Smooth muscle cell (in vitro differentiated cells): Measurements from ENCODE around the gene IL1RAPL2. TPM values are rescaled to one million over a fixed set of nuclear protein-coding genes. Genes with fewer than 3 reads are reported as not detected.

Experiments
- DNase-seq: peaks from one replicate; lab custom pipeline; 2025; ENCODE audit not compliant: unreplicated experiment; lab: John Stamatoyannopoulos, UW
- H2AFZ ChIP-seq: fragments of 200-600 bp; sonication (generic); 2 replicates; pipeline ENCODE4 v1.6.0; 2016; ENCODE audit warnings: antibody characterized with exemption, low read depth, mild to moderate bottlenecking
- H3F3A ChIP-seq: fragments of 200-600 bp; sonication (generic); 2 replicates; pipeline ENCODE4 v1.6.0; 2017; ENCODE audit warnings: antibody characterized with exemption, low read depth
- H3K27ac ChIP-seq: fragments of 200-600 bp; sonication (generic); 2 replicates; pipeline ENCODE4 v1.5.1; 2016; ENCODE audit warnings: low read depth, mild to moderate bottlenecking
- H3K27me3 ChIP-seq: fragments of 200-600 bp; sonication (generic); 2 replicates; pipeline ENCODE4 v1.6.1; 2016; ENCODE audit warnings: low read depth, mild to moderate bottlenecking
- H3K36me3 ChIP-seq: fragments of 200-600 bp; sonication (generic); 2 replicates; pipeline ENCODE4 v1.5.1; 2016; ENCODE audit warnings: low read depth
- H3K4me1 ChIP-seq: fragments of 200-600 bp; sonication (generic); 2 replicates; pipeline ENCODE4 v1.5.1; 2016; ENCODE audit warnings: low read depth
- H3K4me2 ChIP-seq: fragments of 200-600 bp; sonication (generic); 2 replicates; pipeline ENCODE4 v1.6.0; 2016; ENCODE audit warnings: mild to moderate bottlenecking
- H3K4me3 ChIP-seq: fragments of 200-600 bp; sonication (generic); 2 replicates; pipeline ENCODE4 v1.5.1; 2016; ENCODE audit warnings: mild to moderate bottlenecking
- H3K79me2 ChIP-seq: fragments of 200-600 bp; sonication (generic); 2 replicates; pipeline ENCODE4 v1.6.0; 2016; ENCODE audit warnings: low read depth, mild to moderate bottlenecking
- H3K9ac ChIP-seq: fragments of 200-600 bp; sonication (generic); 2 replicates; pipeline ENCODE4 v1.6.0; 2016; ENCODE audit warnings: low read depth
- H3K9me3 ChIP-seq: fragments of 200-600 bp; sonication (generic); replicated peaks from 2 replicates; pipeline ENCODE4 v1.5.1; 2016; ENCODE audit warnings: low read depth
- H4K20me1 ChIP-seq: fragments of 200-600 bp; sonication (generic); 2 replicates; pipeline ENCODE4 v1.6.0; 2016; ENCODE audit warnings: low read depth
- WGBS: methylation state at CpG from one replicate; pipeline ENCODE4 v1.1.7; 2016; ENCODE audit warnings: low lambda C conversion rate; 5-methylcytosine and 5-hydroxymethylcytosine counted together
- polyA plus RNA-seq: library from polyadenylated mRNA; unstranded; fragments of >200 nt; fragmentation: Nextera tagmentation; extraction: Ambion mirVana; gene quantifications from 2 replicates; pipeline ENCODE4 v1.2.1, GENCODE V29; 2016
- total RNA-seq: library from RNA; depleted of rRNA; stranded (reverse); fragments of >200 nt; gene quantifications from 2 replicates; pipeline ENCODE4 v1.2.3, GENCODE V29; 2014
- TF ChIP-seq, protein P1 (sequence below): fragments of 200-600 bp; sonication (generic); IDR thresholded peaks from 2 replicates; pipeline ENCODE4 v1.5.1; 2017; ENCODE audit warnings: borderline replicate concordance, mild to moderate bottlenecking, antibody characterized with exemption; ENCODE audit not compliant: insufficient read depth, poor library complexity, severe bottlenecking

IL1RAPL2 gene
- total RNA-seq (0.13 TPM in 1 of 2 replicates, not detected in the other), polyA plus RNA-seq (not detected in 2 replicates)

GRCh38 chrX:104565791-104566680 is at the start of gene IL1RAPL2:
Gene IL1RAPL2, plus strand, starts transcription at chrX:104566199.
- H4K20me1 ChIP-seq = no peaks in the 10 kb centered on the region
- no peaks in the 10 kb centered on the region for H3F3A ChIP-seq
- H3K27me3 ChIP-seq = peaks cover 46% of the 10 kb centered on the region
- WGBS = 39% methylated on average over 47 of the region's 48 CpGs
- no peaks in the 10 kb centered on the region for H3K36me3 ChIP-seq
- H3K9ac ChIP-seq = no peak within 1 kb of the TSS
- H3K27ac ChIP-seq = no peak within 1 kb of the TSS
- H3K4me3 ChIP-seq = peak within 1 kb of the TSS; percentile 42
- H2AFZ ChIP-seq = no peak within 1 kb of the TSS
- no peaks in the 10 kb centered on the region for H3K9me3 ChIP-seq
- peak within 1 kb of the TSS; percentile 75 for H3K4me2 ChIP-seq
- TF ChIP-seq, protein P1, sequence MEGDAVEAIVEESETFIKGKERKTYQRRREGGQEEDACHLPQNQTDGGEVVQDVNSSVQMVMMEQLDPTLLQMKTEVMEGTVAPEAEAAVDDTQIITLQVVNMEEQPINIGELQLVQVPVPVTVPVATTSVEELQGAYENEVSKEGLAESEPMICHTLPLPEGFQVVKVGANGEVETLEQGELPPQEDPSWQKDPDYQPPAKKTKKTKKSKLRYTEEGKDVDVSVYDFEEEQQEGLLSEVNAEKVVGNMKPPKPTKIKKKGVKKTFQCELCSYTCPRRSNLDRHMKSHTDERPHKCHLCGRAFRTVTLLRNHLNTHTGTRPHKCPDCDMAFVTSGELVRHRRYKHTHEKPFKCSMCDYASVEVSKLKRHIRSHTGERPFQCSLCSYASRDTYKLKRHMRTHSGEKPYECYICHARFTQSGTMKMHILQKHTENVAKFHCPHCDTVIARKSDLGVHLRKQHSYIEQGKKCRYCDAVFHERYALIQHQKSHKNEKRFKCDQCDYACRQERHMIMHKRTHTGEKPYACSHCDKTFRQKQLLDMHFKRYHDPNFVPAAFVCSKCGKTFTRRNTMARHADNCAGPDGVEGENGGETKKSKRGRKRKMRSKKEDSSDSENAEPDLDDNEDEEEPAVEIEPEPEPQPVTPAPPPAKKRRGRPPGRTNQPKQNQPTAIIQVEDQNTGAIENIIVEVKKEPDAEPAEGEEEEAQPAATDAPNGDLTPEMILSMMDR = peak; percentile 39
- no peaks in the 10 kb centered on the region for H3K79me2 ChIP-seq
- no peak for DNase-seq
- no peaks in the 10 kb centered on the region for H3K4me1 ChIP-seq

DNA sequence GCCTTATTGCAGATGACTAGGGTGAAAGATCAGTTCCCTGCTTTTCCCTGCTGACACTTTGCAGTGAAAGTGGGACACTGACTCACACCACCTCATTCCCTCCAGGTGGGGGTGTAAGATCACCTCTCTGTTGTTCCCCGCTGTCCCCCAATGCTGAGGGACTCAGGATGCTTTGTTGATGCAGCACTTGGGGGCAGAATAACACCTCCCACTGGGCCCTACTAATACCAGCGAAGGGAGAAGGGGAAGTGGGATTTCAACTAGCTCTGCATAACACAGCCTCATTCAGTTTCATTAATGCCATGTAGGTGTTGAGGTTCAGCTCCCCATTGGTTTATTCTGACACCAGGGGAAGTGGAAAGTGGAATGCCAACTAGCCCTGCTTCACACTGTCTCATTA is 43.6 kb upstream of the IL1RAPL2 start:
- Histone ChIP-seq H3F3A (no peaks in the 10 kb centered on the region), H3K4me2 (no peak overlapping the region), H3K9ac (no peak overlapping the region), H3K9me3 (no peaks in the 10 kb centered on the region), H2AFZ (no peak overlapping the region), H3K4me3 (no peak overlapping the region), H3K79me2 (no peaks in the 10 kb centered on the region), H3K27ac (no peak overlapping the region), H3K27me3 (no peaks in the 10 kb centered on the region), H3K4me1 (no peaks in the 10 kb centered on the region), H3K36me3 (no peaks in the 10 kb centered on the region), H4K20me1 (no peaks in the 10 kb centered on the region)
- DNase-seq = no peak
- TF ChIP-seq, protein P1 = no peak
- WGBS = 38% methylated on average over 2 of the region's 2 CpGs

- Histone ChIP-seq H3K4me2 (no peak overlapping the region), H4K20me1 (no peaks in the 10 kb centered on the region), H3K79me2 (no peaks in the 10 kb centered on the region), H3K36me3 (no peaks in the 10 kb centered on the region), H2AFZ (no peak overlapping the region), H3K9me3 (no peaks in the 10 kb centered on the region), H3K27me3 (no peaks in the 10 kb centered on the region), H3K4me3 (no peak overlapping the region), H3K27ac (no peak overlapping the region), H3K9ac (no peak overlapping the region), H3F3A (no peaks in the 10 kb centered on the region), H3K4me1 (no peaks in the 10 kb centered on the region)
- 52% methylated on average over 2 of the region's 2 CpGs for WGBS
- TF ChIP-seq, protein P1 = no peak
- DNase-seq = no peak
Measured at GRCh38 chrX:104523858-104524257, 42.1 kb upstream of the IL1RAPL2 start.
